ENCODE results near the gene CACNA1B. TPM values are rescaled to one million over a fixed set of nuclear protein-coding genes. Genes with fewer than 3 reads are reported as not detected.

The CACNA1B gene
- total and polyA plus RNA-seq, 2 of the 4 experiments (the other 2 are of a cell fraction), result 0.02 TPM; not detected in 1

DNA sequence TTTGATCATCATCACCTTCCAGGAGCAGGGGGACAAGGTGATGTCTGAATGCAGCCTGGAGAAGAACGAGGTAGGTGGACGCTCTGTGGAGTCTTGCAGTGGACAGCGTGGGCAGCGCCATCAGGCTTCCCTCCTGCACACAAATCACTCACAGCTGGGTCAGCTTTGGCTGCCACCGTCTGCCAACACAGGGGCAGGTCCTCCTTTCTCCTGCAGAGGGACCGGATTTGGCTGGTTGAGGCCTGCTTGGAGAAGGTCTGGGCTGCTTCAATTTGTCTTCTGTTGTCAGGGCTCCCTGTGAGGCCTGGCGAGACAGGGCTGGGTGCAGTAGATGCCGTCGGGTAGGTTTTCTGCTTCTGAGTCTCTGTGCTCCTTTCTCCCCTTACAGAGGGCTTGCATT lies 180.6 kb downstream of the CACNA1B start:
- H2AK9ac ChIP-seq (replicated peaks; ENCODE audit: low read depth, low read length, poor library complexity), result no peak overlapping the region
- no peaks in the 10 kb centered on the region for H3K79me1 ChIP-seq (ENCODE audit: low read depth in 1 of 2, low read length in 2 of 2)
- no peak overlapping the region for H2BK120ac ChIP-seq (ENCODE audit: low read depth, low read length)
- TF ChIP-seq RAD21 (IDR thresholded peaks at IDR 0.05; ENCODE audit: low read length), result no peak
- TF ChIP-seq CEBPB (IDR thresholded peaks at IDR 0.05; ENCODE audit: low read depth, low read length), result no peak
- TF ChIP-seq SMC3 (IDR thresholded peaks at IDR 0.05; ENCODE audit: low read depth, low read length), result no peak
- no peak for TF ChIP-seq ELK1 (IDR thresholded peaks at IDR 0.05; ENCODE audit: borderline replicate concordance, low read depth, low read length)
- no peak for TF ChIP-seq FOS (IDR thresholded peaks at IDR 0.05; ENCODE audit: low read depth, low read length)
- no peak for TF ChIP-seq CTCF (conservative IDR thresholded peaks at IDR 0.05; ENCODE audit: low read depth, low read length)
- no peak for TF ChIP-seq MAZ (IDR thresholded peaks at IDR 0.05; ENCODE audit: borderline replicate concordance, low read depth, low read length)
- no peak for TF ChIP-seq USF2 (IDR thresholded peaks at IDR 0.05; ENCODE audit: low read depth, low read length)
- TF ChIP-seq POLR2A (IDR thresholded peaks at IDR 0.05; ENCODE audit: low read depth, low read length), result no peak
- no peak for TF ChIP-seq RCOR1 (IDR thresholded peaks at IDR 0.05; ENCODE audit: insufficient replicate concordance, low read length)
- TF ChIP-seq BHLHE40 (IDR thresholded peaks at IDR 0.05; ENCODE audit: low read depth, low read length), result no peak
- no peak for TF ChIP-seq MAFK (IDR thresholded peaks at IDR 0.05; ENCODE audit: low read depth, low read length)
- no peak for TF ChIP-seq MXI1 (IDR thresholded peaks at IDR 0.05; ENCODE audit: borderline replicate concordance, low read depth, low read length)
- TF ChIP-seq CHD1 (IDR thresholded peaks at IDR 0.05; ENCODE audit: low read depth, low read length), result no peak
- TF ChIP-seq NFE2L2 (IDR thresholded peaks at IDR 0.05; ENCODE audit: low read depth, low read length), result no peak
- TF ChIP-seq RFX5 (IDR thresholded peaks at IDR 0.05; ENCODE audit: low read depth, low read length), result no peak
- no peak overlapping the region for H3K27ac ChIP-seq (ENCODE audit: insufficient read depth, low read length)
- no peak overlapping the region for H3K4me3 ChIP-seq (ENCODE audit: insufficient read depth, low read depth, low read length)
- no peak overlapping the region for H2BK15ac ChIP-seq (ENCODE audit: low read depth, low read length)
- H2BK5ac ChIP-seq (ENCODE audit: low read depth, low read length, poor library complexity, severe bottlenecking), result no peak overlapping the region
- H4K8ac ChIP-seq (ENCODE audit: low read depth in 2 of 2, low read length in 2 of 2), result no peak overlapping the region
- H3K9me1 ChIP-seq (ENCODE audit: insufficient read depth, low read length), result no peaks in the 10 kb centered on the region
- H3K56ac ChIP-seq (ENCODE audit: extremely low read depth, insufficient read depth, low read length), result no peak overlapping the region
- no peak overlapping the region for H4K5ac ChIP-seq (ENCODE audit: low read depth, low read length)
- DNase-seq (no peak), ATAC-seq (ENCODE audit: low read depth) (no peak)
- peaks cover 54% of the 10 kb centered on the region for H3K9me3 ChIP-seq (ENCODE audit: control insufficient read depth, insufficient read depth, low read length)
- H2AFZ ChIP-seq (replicated peaks; ENCODE audit: low read length, poor library complexity), result no peak overlapping the region
- 58% methylated on average over 3 of the region's 9 CpGs; no CpG with 5 or more reads in 1 of the 2 experiments for WGBS, 2 experiments (ENCODE audit: extremely low coverage in 2 of 2, insufficient read length in 1 of 2)
- no peak overlapping the region for H4K91ac ChIP-seq (ENCODE audit: insufficient read depth, low read depth, low read length)
- no peak overlapping the region for H3K14ac ChIP-seq (replicated peaks; ENCODE audit: low read depth, low read length)
- BruUV-seq (replicated peaks), result no TSS peak
- H3K27me3 ChIP-seq (ENCODE audit: control insufficient read depth, insufficient read depth, low read length), result no peaks in the 10 kb centered on the region
- no peaks in the 10 kb centered on the region for H4K20me1 ChIP-seq (ENCODE audit: insufficient read depth, low read length)
- ChIA-PET CTCF (no interaction called here), POLR2A (ENCODE audit: unreplicated experiment) (no interaction called here)
- H2BK20ac ChIP-seq (ENCODE audit: low read depth, low read length), result no peak overlapping the region
- no peak overlapping the region for H2AK5ac ChIP-seq (ENCODE audit: low read depth, low read length)
- no peak overlapping the region for H3K23ac ChIP-seq (ENCODE audit: low read depth, low read length)
- no peaks in the 10 kb centered on the region for H3K4me1 ChIP-seq (ENCODE audit: control insufficient read depth, insufficient read depth, low read length)
- in situ Hi-C loops (cut with MboI; ENCODE audit: low sequenced_read_pairs) (no loop called here), intact Hi-C loops (cut with micrococcal nuclease) (no loop called here), dilution Hi-C loops (cut with HindIII; ENCODE audit: low sequenced_read_pairs, unreplicated experiment) (no loop called here)
- no peaks in the 10 kb centered on the region for H3K36me3 ChIP-seq (ENCODE audit: control insufficient read depth, insufficient read depth, low read length)
- H3K4me2 ChIP-seq (ENCODE audit: low read depth, low read length), result no peak overlapping the region
- H3K9ac ChIP-seq (ENCODE audit: low read depth, low read length), result no peak overlapping the region
- H3K18ac ChIP-seq (ENCODE audit: low read depth, low read length), result no peak overlapping the region
- H3K4ac ChIP-seq (ENCODE audit: low read depth, low read length), result no peak overlapping the region

Measured in IMR-90 (cell line).